Vagina (tissue), 2 donors: ENCODE data around the gene FLRT1.

Experiments
- CTCF ChIP-seq, 3 experiments: fragments of 450-650 bp in 2 of 3; fragments of 200-600 bp in 1 of 3; sonication (generic) in 1 of 3; IDR thresholded peaks; one replicate each; pipeline ENCODE4 v1.5.1; 2017 to 2019; ENCODE audit warnings: antibody characterized with exemption in 3 of 3, mild to moderate bottlenecking in 2 of 3, moderate library complexity in 2 of 3
- POLR2AphosphoS5 ChIP-seq, 2 donors: sonication (generic); formaldehyde crosslinking; IDR thresholded peaks; one replicate each; pipeline ENCODE4 v1.9.0; 2017; ENCODE audit warnings: antibody characterized with exemption in 2 of 2, mild to moderate bottlenecking in 2 of 2, low read depth in 1 of 2; ENCODE audit not compliant: insufficient read depth in 1 of 2

- TF ChIP-seq CTCF (IDR thresholded peaks at IDR 0.05) (no peak), POLR2AphosphoS5 (IDR thresholded peaks at IDR 0.05; ENCODE audit: insufficient read depth in 1 of 2, low read depth in 1 of 2) (no peak)
Measured at GRCh38 chr11:64078905-64079304, 43.2 kb downstream of the FLRT1 start.
